Stimulated activated memory B cell treated with anti-CD40 and anti-IgM and Interleukin-4, amounts not matched to agents 10 μg/mL and 1 μg/mL and 100 μg/mL, for 72 hours (primary cell): Measurements from ENCODE around the gene RAB11FIP2.

ENCODE experiments used
- ATAC-seq: fragments of 150-1000 bp; cut with Tn5 transposase; 2 replicates; pipeline ENCODE4 v1.10.0; 2021
- H3K27ac Mint-ChIP-seq: one replicate; pipeline ENCODE4 v1.8.0; 2022; ENCODE audit warnings: mild to moderate bottlenecking, mixed read lengths
- H3K27me3 Mint-ChIP-seq: one replicate; pipeline ENCODE4 v1.8.0; 2022; ENCODE audit warnings: mixed read lengths
- H3K36me3 Mint-ChIP-seq: one replicate; pipeline ENCODE4 v1.8.0; 2022; ENCODE audit warnings: mixed read lengths
- H3K4me1 Mint-ChIP-seq: one replicate; pipeline ENCODE4 v1.8.0; 2022; ENCODE audit warnings: mixed read lengths
- H3K4me3 Mint-ChIP-seq: one replicate; pipeline ENCODE4 v1.8.0; 2022; ENCODE audit warnings: mild to moderate bottlenecking, moderate library complexity, mixed read lengths
- H3K9me3 Mint-ChIP-seq: one replicate; pipeline ENCODE4 v1.8.0; 2022; ENCODE audit warnings: mixed read lengths

RAB11FIP2 gene

DNA sequence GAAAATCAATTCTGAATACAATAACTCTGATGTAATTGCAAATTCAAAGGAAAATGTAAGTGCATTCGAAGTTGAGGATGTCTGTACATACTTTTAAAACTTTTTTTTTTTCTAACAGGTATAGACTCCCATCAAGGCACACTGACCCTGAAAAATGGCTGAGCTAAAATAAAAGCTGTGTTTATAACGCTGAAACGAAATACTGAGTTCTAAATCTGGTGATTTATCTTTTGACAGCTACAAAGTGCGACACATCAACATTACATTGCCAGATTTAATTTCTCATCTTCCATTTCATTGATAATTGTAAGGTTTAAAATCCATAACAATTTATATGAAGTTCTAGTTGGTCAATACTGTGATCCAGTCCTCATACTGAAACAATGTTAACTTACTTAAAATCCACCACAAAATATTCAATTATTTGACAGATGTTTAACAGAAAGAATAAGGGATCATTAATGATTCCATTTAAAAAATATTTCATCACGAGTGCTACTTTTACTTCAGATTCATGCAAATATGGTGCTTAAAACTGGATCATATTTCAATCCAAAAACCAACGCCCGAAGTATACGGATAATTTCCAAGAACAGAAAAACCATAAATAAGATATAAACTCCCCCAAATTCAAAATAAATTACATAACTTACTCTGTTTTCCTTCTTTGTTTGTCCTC is 1.4 kb downstream of the RAB11FIP2 start:
- H3K27me3 Mint-ChIP-seq, result no peaks in the 10 kb centered on the region
- H3K4me3 Mint-ChIP-seq, result peak overlapping the region; percentile 85
- no peaks in the 10 kb centered on the region for H3K36me3 Mint-ChIP-seq
- H3K9me3 Mint-ChIP-seq, result no peaks in the 10 kb centered on the region
- peak overlapping the region; percentile 82 for H3K27ac Mint-ChIP-seq
- peaks cover 24% of the 10 kb centered on the region for H3K4me1 Mint-ChIP-seq
- ATAC-seq, result no peak

DNA sequence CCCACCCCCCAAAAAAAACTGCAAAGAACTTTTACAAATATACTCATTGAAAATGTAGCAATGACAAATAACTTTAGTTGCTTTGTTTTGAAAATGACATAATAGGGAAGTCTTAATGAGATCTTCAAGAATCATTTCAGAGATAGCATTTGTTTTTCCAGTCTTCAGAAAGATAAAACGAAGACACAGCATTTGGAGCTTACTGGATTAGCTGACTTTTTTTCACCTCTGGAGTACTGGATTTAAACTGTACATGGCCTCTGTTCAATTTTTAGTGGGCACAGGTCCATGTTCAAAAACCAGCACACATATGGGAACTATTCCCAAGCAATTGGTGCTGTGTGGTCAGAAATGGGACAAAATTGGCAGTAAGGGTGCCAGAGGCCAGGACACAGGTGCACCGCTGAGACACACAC is 3.9 kb downstream of the RAB11FIP2 start:
- H3K27me3 Mint-ChIP-seq, result no peaks in the 10 kb centered on the region
- no peak for ATAC-seq
- H3K4me1 Mint-ChIP-seq, result peaks cover 24% of the 10 kb centered on the region
- no peak overlapping the region for H3K27ac Mint-ChIP-seq
- no peaks in the 10 kb centered on the region for H3K9me3 Mint-ChIP-seq
- no peak overlapping the region for H3K4me3 Mint-ChIP-seq
- H3K36me3 Mint-ChIP-seq, result peaks cover 8% of the 10 kb centered on the region

DNA sequence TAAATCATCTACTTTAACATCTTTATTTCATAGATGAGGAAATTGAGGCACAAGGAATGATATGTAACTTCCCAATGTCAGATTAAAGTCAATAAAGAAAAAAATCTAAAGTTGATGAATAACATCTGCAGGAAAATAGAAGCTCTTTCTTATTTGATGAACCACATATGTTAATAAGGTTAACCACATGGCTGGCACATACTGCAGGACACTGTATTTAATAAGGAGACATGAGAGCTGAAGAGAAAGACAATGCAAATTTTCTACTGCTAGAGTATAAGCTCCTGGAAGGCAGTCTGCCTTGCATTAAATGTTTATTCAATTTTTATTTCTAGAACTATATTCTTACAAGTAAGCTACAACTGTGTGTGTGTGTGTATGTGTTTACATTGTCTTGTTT is 4.4 kb downstream of the RAB11FIP2 start:
- Mint-ChIP-seq H3K4me3 (no peak overlapping the region), H3K4me1 (peaks cover 24% of the 10 kb centered on the region), H3K27ac (no peak overlapping the region), H3K9me3 (no peaks in the 10 kb centered on the region), H3K36me3 (peaks cover 8% of the 10 kb centered on the region), H3K27me3 (no peaks in the 10 kb centered on the region)
- no peak for ATAC-seq

DNA sequence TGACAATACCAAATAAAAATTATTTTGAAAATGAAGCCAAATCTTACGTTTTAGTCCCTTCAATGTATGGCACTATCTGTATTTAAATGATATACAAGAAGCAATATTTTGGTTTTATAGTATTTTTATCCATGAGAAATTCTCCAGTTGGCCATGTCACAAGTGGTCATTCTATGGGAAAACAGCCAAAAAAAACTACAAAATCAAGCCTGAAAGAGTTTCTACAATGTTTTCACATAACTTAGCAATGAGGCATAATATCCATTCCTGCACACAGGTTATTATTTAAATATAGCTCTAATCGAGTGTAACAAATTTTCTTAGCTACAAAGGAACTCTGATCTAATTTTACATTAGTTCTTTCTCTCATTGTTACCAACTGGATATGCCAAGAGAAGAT is 5.4 kb downstream of the RAB11FIP2 start:
- no peaks in the 10 kb centered on the region for H3K9me3 Mint-ChIP-seq
- H3K27ac Mint-ChIP-seq, result no peak overlapping the region
- peaks cover 24% of the 10 kb centered on the region for H3K4me1 Mint-ChIP-seq
- H3K4me3 Mint-ChIP-seq, result no peak overlapping the region
- ATAC-seq, result no peak
- no peaks in the 10 kb centered on the region for H3K27me3 Mint-ChIP-seq
- peaks cover 8% of the 10 kb centered on the region for H3K36me3 Mint-ChIP-seq

DNA sequence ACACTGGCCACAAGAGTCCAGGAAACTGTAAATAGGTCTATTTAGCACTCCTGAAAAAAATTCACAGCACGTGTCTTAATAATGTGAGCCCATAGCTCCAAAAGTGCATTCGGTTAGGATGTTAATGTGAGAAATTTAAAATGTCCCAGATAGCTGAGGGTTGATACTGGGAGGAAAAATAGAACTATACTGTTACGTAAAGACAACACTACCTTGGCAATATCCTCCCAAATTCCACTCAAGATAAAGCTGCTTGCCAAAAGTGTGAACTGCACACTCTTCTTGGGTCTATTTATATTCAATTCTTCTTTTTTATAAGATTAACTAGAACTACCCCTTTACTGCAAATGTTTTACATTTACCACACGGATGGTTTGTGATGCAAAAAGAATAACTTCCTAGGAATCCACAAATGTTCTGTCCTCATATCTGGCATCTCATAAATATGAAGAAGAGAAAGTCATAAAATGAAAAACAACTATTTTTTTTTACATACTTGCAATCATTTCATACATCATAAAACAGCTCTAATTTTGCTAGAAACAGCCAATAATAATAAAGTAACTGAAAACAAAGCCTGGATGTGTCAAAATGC is 10.4 kb downstream of the RAB11FIP2 start:
- no peak for ATAC-seq
- H3K4me1 Mint-ChIP-seq, result no peaks in the 10 kb centered on the region

DNA sequence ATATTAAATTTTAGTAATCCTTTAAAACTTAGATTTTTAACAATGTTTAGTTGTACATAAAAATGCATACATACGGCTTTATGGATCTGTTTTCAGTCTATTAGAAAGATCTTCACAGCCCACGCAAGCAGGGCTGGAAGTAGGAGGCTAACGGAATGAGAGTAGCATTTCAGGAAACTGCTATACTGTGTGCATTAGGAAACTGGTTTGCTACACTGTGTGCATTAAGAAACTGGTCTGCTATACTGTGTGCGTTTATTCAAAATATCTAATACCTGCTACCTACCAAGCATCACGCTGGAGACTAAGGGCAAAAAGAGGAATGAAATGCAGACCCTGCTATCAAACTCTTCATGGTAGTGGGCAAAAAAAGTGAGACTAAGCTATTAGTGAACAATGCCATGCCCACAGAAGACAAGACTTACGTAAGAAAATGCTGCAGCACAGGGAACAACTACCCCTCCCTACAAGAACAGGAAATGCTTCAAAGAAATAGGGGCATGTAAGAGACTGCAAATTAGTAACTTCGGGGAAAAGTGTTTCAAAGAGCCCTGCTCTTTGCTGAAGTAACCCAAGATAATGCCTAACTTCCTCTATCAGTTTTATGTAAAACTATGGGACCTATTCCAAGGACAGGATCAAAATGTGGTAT is 11.3 kb downstream of the RAB11FIP2 start:
- H3K4me1 Mint-ChIP-seq, result no peaks in the 10 kb centered on the region

More for the DNA sequence above, 10.4 kb downstream of the RAB11FIP2 start:
- H3K36me3 Mint-ChIP-seq, result peaks cover 29% of the 10 kb centered on the region
- H3K9me3 Mint-ChIP-seq, result no peaks in the 10 kb centered on the region
- no peaks in the 10 kb centered on the region for H3K27me3 Mint-ChIP-seq
- no peak overlapping the region for H3K4me3 Mint-ChIP-seq
- H3K27ac Mint-ChIP-seq, result no peak overlapping the region

DNA sequence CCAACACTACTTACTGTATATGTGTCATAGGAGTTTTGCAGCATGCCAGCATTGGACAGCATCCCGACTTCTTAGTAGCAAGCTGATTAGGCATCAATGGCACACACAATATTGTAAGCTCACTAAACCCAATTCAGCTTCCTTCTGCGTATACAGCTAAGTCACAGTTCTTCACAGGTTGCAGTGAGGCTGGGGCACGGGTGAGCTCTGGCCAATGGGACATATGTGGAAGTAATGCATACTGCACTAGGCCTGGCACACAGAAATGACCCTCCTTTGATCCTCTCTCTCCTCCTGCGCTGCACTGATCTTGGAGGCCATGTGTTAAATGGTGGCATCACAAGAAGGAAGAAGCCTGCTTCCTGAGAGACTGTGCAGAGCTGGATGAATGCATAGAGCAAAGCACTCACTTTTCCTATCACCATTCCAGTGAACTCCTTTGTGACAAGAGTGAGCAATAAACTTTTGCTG is 11.9 kb downstream of the RAB11FIP2 start:
- Mint-ChIP-seq H3K27ac (no peak overlapping the region), H3K27me3 (no peaks in the 10 kb centered on the region), H3K4me1 (no peaks in the 10 kb centered on the region), H3K36me3 (peaks cover 32% of the 10 kb centered on the region), H3K4me3 (no peak overlapping the region), H3K9me3 (no peaks in the 10 kb centered on the region)
- no peak for ATAC-seq

More for the DNA sequence above, 11.3 kb downstream of the RAB11FIP2 start:
- Mint-ChIP-seq H3K9me3 (no peaks in the 10 kb centered on the region), H3K27ac (no peak overlapping the region), H3K27me3 (no peaks in the 10 kb centered on the region), H3K4me3 (no peak overlapping the region), H3K36me3 (peaks cover 32% of the 10 kb centered on the region)
- ATAC-seq, result no peak

DNA sequence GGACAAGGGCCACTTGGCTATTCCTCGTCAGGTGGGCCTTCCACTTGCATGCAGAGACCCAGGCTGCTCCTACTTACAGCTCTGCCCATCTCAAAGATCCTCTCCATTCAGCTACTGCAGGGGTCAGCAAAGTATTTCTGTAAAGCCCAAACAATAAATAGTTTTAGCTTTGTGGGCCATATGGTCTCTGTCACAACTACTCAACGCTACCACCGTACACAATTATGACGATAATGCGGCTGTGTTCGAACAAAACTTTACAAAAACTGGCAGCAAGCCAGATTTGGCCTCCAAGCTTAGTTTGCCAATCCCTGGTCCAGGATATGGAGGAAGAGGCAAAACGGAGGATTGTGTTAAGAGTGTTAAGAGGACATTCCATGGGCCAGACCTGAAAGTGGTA is 12.8 kb downstream of the RAB11FIP2 start:
- Mint-ChIP-seq H3K27me3 (no peaks in the 10 kb centered on the region), H3K9me3 (no peaks in the 10 kb centered on the region), H3K4me1 (no peaks in the 10 kb centered on the region), H3K27ac (no peak overlapping the region), H3K36me3 (peaks cover 32% of the 10 kb centered on the region), H3K4me3 (no peak overlapping the region)
- no peak for ATAC-seq

DNA sequence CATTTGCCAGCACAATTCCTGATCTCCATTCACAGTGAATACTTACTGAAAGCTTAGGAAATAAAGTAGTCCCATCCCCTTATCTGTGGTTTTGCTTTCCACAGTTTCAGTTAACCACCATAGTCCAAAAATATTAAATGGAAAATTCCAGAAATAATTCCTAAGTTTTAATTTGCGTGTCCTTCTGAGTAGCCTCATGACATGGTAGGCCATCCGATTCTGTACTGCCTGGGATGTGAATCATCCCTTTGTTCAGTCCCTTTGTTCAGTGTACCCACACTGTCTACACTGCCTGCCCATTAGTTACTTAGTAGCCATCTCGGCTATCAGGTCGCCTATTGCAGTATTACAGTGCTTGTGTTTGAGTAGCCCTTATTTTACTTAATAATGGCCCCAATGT is 14.2 kb downstream of the RAB11FIP2 start:
- Mint-ChIP-seq H3K9me3 (no peaks in the 10 kb centered on the region), H3K27ac (no peak overlapping the region), H3K27me3 (no peaks in the 10 kb centered on the region), H3K36me3 (peaks cover 35% of the 10 kb centered on the region), H3K4me1 (no peaks in the 10 kb centered on the region), H3K4me3 (no peak overlapping the region)
- ATAC-seq, result no peak

DNA sequence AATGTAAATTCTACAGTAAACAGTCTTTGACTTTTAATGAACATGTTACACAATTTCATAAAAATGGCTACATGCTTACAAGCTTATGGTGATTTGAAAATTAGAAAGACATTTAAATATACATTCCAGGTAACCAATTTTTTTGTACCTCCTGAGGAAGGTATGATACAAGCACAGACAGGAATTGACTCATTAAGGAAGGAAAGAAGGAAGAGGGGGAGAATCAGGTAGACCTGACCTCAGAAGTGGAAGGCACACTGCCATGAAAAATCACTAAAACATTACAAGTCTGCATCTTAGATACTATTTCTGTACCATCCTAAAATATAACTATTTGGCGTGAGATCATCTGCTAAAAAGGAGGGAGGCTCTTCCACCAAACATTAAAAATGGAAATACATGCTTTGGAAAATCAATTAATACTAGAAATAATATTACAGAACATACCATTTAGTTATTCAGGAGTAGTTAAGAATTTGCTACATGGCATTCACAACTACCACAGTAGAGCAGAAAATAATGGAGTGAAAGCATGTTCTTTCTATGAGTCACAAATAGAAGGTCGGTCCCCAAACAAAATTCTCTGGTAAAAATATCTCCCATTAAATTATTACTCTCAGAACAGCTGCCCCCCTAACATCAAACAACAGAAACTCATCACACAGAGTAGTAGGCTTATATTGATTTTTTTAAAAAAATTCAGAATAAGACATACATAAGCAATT is 15.2 kb downstream of the RAB11FIP2 start:
- no peak for ATAC-seq
- Mint-ChIP-seq H3K27me3 (no peaks in the 10 kb centered on the region), H3K36me3 (peaks cover 35% of the 10 kb centered on the region), H3K4me3 (no peak overlapping the region), H3K9me3 (no peaks in the 10 kb centered on the region), H3K27ac (no peak overlapping the region), H3K4me1 (no peaks in the 10 kb centered on the region)

DNA sequence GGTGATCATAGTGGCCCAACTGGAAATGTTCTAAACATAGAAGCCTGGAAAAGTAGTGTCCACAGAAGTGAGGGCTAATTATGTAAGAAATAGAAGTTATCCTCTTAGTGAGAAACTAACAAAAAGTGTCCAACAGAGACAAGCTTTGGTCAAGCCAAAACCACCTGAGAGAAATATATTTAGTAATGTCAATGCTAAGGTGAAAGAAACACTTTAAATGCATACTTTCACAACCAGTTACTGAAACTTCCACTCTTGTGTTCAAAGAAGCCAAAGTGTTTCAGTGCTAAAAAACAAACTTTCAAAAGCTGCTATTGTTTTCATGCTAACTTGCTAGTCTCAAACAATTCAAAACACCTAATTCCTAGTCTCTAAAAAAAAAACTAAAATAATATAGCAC is 18.1 kb downstream of the RAB11FIP2 start:
- Mint-ChIP-seq H3K4me3 (no peak overlapping the region), H3K27ac (no peak overlapping the region), H3K36me3 (peaks cover 36% of the 10 kb centered on the region), H3K4me1 (no peaks in the 10 kb centered on the region), H3K9me3 (no peaks in the 10 kb centered on the region), H3K27me3 (no peaks in the 10 kb centered on the region)
- ATAC-seq, result no peak

DNA sequence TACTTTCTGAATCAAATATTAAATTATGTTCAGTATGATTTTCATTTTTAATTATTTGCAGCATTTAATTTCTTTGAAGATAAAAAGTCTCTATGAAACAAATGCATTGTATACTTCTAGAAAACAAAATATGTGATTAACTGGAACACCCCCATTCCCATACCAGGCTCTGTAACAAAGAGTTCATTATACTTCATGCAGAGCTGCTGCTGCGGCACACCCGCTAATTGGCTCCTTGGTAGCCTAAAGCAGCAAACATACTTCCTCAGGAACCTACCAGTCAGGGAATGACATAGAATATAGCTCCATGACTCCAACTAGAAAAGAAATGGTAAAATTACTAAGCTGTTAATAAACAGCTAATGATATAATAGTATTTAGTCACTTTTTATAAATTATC is 19.3 kb downstream of the RAB11FIP2 start:
- H3K4me3 Mint-ChIP-seq, result no peak overlapping the region
- no peaks in the 10 kb centered on the region for H3K4me1 Mint-ChIP-seq
- H3K9me3 Mint-ChIP-seq, result no peaks in the 10 kb centered on the region
- no peak overlapping the region for H3K27ac Mint-ChIP-seq
- no peak for ATAC-seq
- no peaks in the 10 kb centered on the region for H3K27me3 Mint-ChIP-seq
- peaks cover 27% of the 10 kb centered on the region for H3K36me3 Mint-ChIP-seq

DNA sequence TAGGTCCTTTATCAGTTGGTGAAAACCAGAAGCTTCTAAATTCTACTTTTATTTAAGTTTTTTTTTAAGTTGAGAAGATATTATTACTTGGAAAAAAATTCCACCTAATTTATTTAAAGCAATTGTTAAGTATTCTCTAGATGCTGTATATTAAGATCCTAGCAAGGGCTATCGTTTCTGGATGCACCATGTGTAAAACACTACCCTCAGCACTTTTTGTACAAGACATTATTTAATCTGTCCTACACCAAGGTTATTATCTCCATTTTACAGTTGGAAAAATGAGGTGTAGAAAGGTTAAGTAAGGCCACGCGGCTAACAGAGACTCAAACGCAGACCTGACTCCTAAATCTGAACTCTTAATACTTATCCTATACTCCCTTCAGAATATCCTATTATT is 19.8 kb downstream of the RAB11FIP2 start:
- H3K4me3 Mint-ChIP-seq, result no peak overlapping the region
- H3K27me3 Mint-ChIP-seq, result no peaks in the 10 kb centered on the region
- peaks cover 23% of the 10 kb centered on the region for H3K36me3 Mint-ChIP-seq
- no peak overlapping the region for H3K27ac Mint-ChIP-seq
- ATAC-seq, result no peak
- H3K4me1 Mint-ChIP-seq, result no peaks in the 10 kb centered on the region
- no peaks in the 10 kb centered on the region for H3K9me3 Mint-ChIP-seq

DNA sequence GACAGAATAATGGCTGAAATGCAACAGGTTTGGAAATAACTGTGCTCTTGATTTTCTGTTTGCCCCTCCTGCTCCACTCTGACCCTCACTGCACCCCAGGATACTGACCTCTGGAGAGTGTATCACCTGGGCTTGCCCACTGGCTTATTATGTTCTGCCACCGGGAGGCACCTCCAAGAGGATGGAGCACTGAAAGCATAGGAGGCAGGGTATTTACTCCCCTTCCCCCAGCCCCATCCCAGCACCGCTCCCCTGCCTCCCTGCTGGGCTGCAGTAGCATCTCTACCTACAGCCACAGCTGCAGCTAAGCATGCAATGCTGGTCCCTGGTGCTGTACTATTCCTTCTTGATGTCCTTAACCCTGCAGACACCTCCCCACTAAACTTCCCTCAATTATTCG is 26.4 kb downstream of the RAB11FIP2 start:
- ATAC-seq, result no peak
- Mint-ChIP-seq H3K4me3 (no peak overlapping the region), H3K27ac (no peak overlapping the region), H3K4me1 (no peaks in the 10 kb centered on the region), H3K27me3 (no peaks in the 10 kb centered on the region), H3K36me3 (peaks cover 17% of the 10 kb centered on the region), H3K9me3 (no peaks in the 10 kb centered on the region)

DNA sequence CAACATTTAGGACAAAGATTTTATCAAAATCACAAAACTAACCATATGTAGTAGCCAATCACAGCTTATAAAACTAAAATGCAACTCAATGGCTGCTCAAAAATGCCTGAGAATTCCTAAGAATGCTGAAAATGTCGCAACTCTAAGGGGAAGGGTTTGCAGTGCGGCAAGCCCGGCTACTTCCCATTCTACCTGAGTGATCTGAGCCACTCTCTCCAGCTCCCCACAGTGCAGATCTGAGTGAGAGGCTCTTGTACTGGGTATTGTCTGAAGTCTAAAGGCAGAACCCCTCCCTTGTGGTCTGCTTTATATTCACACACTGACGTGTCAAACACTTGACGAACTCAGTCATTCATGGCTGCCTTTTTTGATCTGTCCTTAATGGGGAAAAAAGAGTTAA is 28.9 kb downstream of the RAB11FIP2 start:
- Mint-ChIP-seq H3K9me3 (no peaks in the 10 kb centered on the region), H3K4me1 (no peaks in the 10 kb centered on the region), H3K27me3 (no peaks in the 10 kb centered on the region), H3K4me3 (no peak overlapping the region), H3K36me3 (peaks cover 24% of the 10 kb centered on the region), H3K27ac (no peak overlapping the region)
- ATAC-seq, result no peak
